SK-N-MC (cell line): ENCODE results near the gene FAM210A.

Source experiments
- EZH2 ChIP-seq: fragments of 200-600 bp; sonication (generic); IDR thresholded peaks from one replicate; pipeline ENCODE4 v1.6.1; 2017; ENCODE audit warnings: antibody characterized with exemption
- FOXP2 ChIP-seq: optimal IDR thresholded peaks from 2 replicates; pipeline ENCODE3; 2011; ENCODE audit warnings: mild to moderate bottlenecking, moderate library complexity; ENCODE audit not compliant: insufficient read depth; ENCODE audit errors: extremely low read length, control extremely low read depth
- POLR2AphosphoS5 ChIP-seq: IDR thresholded peaks from 2 replicates; pipeline ENCODE4 v1.6.1; 2012; ENCODE audit warnings: mild to moderate bottlenecking, low read depth, low read length, borderline replicate concordance

GRCh38 chr18:13617826-13618515 is 108.4 kb downstream of the FAM210A start:
- TF ChIP-seq POLR2AphosphoS5 (no peak), EZH2 (no peak), FOXP2 (no peak)
